ENCODE data around the gene C1orf210.

The C1orf210 gene

DNA sequence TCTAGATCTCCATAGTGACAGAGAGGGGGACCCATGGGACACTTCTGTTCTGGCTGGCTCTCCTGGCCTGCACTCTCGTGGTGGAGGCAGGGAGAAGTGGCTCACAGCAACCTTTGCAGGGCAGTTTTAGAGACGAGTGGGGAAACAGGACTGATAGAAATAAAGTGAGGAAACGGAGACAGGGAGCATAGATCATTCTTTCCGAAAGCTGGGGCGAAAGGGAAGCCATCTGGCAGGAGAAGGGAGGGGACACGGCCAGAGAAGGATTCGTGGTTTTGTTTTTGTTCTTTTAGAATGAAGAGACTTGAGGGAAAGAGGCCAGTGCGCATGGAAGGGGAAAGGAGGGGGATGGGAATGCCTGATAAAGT lies 18.9 kb upstream of the C1orf210 start:
- H3K4me1 ChIP-seq (ENCODE audit: low read depth, poor library complexity, severe bottlenecking) = no peaks in the 10 kb centered on the region

DNA sequence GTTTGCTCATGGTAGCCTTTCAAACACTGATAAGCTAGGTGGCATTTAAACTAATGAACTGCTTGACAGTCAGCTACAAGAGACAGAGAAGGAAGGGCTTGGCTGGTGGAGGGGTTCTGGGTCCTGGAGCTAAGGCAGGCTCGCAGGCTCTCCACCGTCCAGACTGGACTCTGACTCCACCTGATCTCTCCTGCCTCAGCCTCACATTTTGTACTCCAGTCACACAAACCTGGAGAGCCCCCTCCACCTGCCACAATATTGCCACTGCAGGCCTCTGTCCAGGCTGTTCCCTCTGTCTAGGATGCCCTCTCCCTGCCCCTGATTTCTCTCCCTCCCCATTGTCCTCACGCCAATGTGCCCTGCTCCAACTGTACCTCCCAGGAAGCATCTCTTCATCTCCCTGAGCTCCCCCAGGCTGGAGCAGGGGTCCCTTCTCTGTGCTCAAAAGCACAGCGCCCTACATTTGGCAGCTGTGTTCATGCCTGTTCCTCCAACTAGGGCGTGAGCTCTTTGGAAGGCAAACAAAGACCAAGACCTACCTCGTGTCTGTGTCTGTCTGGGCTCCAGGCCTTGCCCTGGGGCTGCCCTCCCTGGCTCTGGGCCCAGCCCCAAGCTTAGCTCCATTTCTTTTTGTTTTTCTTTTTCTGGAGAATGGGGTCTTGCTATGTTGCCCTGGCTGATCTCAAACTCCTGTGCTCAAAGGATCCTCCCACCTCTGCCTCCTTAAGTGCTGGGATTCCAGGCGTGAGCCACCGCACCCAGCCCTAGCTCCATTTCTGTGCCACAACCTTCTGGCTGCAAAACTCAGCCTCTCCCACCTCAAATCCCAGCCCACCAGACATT lies 18.3 kb upstream of the C1orf210 start:
- no peak overlapping the region for H2AFZ ChIP-seq (ENCODE audit: low read depth)

More for the DNA sequence above, 18.9 kb upstream of the C1orf210 start:
- H4K20me1 ChIP-seq (ENCODE audit: insufficient read depth) = no peaks in the 10 kb centered on the region
- no peak overlapping the region for H3K4me3 ChIP-seq (IDR thresholded peaks at IDR 0.05; ENCODE audit: insufficient read depth, low read depth, low read length)
- H3K9ac ChIP-seq = no peak overlapping the region
- TF ChIP-seq CTCF (conservative IDR thresholded peaks at IDR 0.05; ENCODE audit: low read depth, low read length) = no peak
- H3K36me3 ChIP-seq (ENCODE audit: insufficient read depth) = no peaks in the 10 kb centered on the region
- H3K4me2 ChIP-seq = no peak overlapping the region
- H3K27ac ChIP-seq = no peak overlapping the region
- no peaks in the 10 kb centered on the region; the same call in 1 of the 2 replicates for H3K27me3 ChIP-seq (ENCODE audit: insufficient read depth, low read depth)
- no peaks in the 10 kb centered on the region for H3K79me2 ChIP-seq (ENCODE audit: insufficient read depth, low read depth)
- H2AFZ ChIP-seq (ENCODE audit: low read depth) = no peak overlapping the region

DNA sequence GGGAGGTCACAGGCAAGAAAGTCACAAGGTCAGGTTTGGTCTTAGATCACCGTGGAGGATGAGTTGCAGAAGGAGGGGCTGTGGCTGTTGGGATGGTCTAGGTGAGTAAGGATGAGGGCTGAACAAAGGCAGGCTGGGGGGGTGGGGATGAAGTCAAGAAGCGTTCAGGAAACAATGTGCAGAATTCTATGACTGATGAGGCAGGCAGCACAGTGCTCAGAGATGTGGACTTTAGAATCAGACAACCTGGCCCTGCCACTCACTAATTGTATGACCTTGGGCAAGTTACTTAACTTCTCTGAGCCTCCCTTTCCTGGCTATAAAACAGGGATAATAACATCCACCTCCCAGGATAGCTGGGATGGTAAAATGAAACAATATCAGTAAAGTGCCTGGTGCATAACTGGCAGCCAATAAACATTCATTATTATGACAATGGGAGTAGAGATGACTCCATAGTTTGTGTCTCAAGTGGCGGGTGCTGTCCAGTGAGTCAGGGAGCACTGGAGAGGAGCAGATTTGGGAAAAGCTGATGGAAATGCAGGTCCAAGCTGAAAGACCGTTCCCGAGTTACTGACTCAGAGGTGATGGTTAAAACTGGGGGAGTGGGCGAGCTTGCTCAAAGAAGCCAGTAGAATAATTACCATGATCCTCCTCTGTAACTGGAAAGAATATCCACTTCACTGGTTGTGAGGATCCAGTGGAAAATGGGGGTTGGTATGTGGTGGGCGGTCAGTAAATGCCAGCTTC lies 17.5 kb upstream of the C1orf210 start:
- Histone ChIP-seq H3K4me1 (ENCODE audit: low read depth, poor library complexity, severe bottlenecking) (no peaks in the 10 kb centered on the region), H3K4me2 (no peak overlapping the region), H3K27me3 (ENCODE audit: insufficient read depth, low read depth) (no peaks in the 10 kb centered on the region; the same call in 1 of the 2 replicates), H2AFZ (ENCODE audit: low read depth) (no peak overlapping the region), H3K79me2 (ENCODE audit: insufficient read depth, low read depth) (no peaks in the 10 kb centered on the region), H3K36me3 (ENCODE audit: insufficient read depth) (no peaks in the 10 kb centered on the region), H3K4me3 (IDR thresholded peaks at IDR 0.05; ENCODE audit: insufficient read depth, low read depth, low read length) (no peak overlapping the region), H4K20me1 (ENCODE audit: insufficient read depth) (no peaks in the 10 kb centered on the region), H3K9ac (no peak overlapping the region), H3K27ac (no peak overlapping the region)
- no peak for TF ChIP-seq CTCF (conservative IDR thresholded peaks at IDR 0.05; ENCODE audit: low read depth, low read length)

More for the DNA sequence above, 18.3 kb upstream of the C1orf210 start:
- no peak for TF ChIP-seq CTCF (conservative IDR thresholded peaks at IDR 0.05; ENCODE audit: low read depth, low read length)
- Histone ChIP-seq H4K20me1 (ENCODE audit: insufficient read depth) (no peaks in the 10 kb centered on the region), H3K79me2 (ENCODE audit: insufficient read depth, low read depth) (no peaks in the 10 kb centered on the region), H3K27me3 (ENCODE audit: insufficient read depth, low read depth) (no peaks in the 10 kb centered on the region; the same call in 1 of the 2 replicates), H3K4me1 (ENCODE audit: low read depth, poor library complexity, severe bottlenecking) (no peaks in the 10 kb centered on the region), H3K4me3 (IDR thresholded peaks at IDR 0.05; ENCODE audit: insufficient read depth, low read depth, low read length) (no peak overlapping the region), H3K36me3 (ENCODE audit: insufficient read depth) (no peaks in the 10 kb centered on the region), H3K27ac (no peak overlapping the region), H3K4me2 (no peak overlapping the region), H3K9ac (no peak overlapping the region)

DNA sequence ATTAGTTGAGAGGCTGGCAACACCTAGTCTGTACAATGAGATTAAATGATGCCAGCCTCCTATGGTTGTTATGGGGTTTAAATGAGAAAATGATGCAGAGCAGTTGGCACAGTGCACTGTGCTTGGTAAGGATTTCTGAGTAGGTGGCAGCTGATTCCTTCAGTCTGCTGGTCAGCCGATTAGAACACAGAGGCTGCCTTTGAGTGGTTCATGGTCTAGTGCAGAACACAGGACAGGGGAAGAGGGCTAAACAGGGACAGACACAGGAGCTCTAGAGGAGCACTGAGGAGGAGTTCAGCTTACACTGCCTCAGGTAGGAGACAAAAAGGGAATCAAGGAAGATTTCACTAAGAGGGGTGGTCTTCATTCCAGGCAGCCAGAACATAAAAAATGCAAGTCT lies 16.8 kb upstream of the C1orf210 start:
- Histone ChIP-seq H3K79me2 (ENCODE audit: insufficient read depth, low read depth) (no peaks in the 10 kb centered on the region), H3K36me3 (ENCODE audit: insufficient read depth) (no peaks in the 10 kb centered on the region), H3K4me2 (no peak overlapping the region), H3K4me3 (IDR thresholded peaks at IDR 0.05; ENCODE audit: insufficient read depth, low read depth, low read length) (no peak overlapping the region), H3K27ac (no peak overlapping the region), H3K9ac (no peak overlapping the region), H3K4me1 (ENCODE audit: low read depth, poor library complexity, severe bottlenecking) (no peaks in the 10 kb centered on the region), H3K27me3 (ENCODE audit: insufficient read depth, low read depth) (no peaks in the 10 kb centered on the region), H2AFZ (ENCODE audit: low read depth) (no peak overlapping the region), H4K20me1 (ENCODE audit: insufficient read depth) (no peaks in the 10 kb centered on the region)
- no peak for TF ChIP-seq CTCF (conservative IDR thresholded peaks at IDR 0.05; ENCODE audit: low read depth, low read length)

All from KMS-11 (cell line).